ENCODE data around the gene SFTPD. TPM values are rescaled to one million over a fixed set of nuclear protein-coding genes. Genes with fewer than 3 reads are reported as not detected.

SFTPD gene
- total and polyA plus RNA-seq, 8 donors: 1.5 to 5.9 (median 2.1) TPM

GRCh38 chr10:79985481-79986072 lies 36.7 kb upstream of the SFTPD start:
- Histone ChIP-seq H3K4me3 (no peak overlapping the region), H3K36me3 (no peaks in the 10 kb centered on the region), H3K27ac (no peak overlapping the region), H3K4me1 (peaks cover 2 to 11% (median 7%) of the 10 kb centered on the region in 3 donors), H3K27me3 (no peaks in the 10 kb centered on the region), H3K9me3 (no peaks in the 10 kb centered on the region)
- no peak for DNase-seq
- no peak for ATAC-seq
- TF ChIP-seq, protein P1, sequence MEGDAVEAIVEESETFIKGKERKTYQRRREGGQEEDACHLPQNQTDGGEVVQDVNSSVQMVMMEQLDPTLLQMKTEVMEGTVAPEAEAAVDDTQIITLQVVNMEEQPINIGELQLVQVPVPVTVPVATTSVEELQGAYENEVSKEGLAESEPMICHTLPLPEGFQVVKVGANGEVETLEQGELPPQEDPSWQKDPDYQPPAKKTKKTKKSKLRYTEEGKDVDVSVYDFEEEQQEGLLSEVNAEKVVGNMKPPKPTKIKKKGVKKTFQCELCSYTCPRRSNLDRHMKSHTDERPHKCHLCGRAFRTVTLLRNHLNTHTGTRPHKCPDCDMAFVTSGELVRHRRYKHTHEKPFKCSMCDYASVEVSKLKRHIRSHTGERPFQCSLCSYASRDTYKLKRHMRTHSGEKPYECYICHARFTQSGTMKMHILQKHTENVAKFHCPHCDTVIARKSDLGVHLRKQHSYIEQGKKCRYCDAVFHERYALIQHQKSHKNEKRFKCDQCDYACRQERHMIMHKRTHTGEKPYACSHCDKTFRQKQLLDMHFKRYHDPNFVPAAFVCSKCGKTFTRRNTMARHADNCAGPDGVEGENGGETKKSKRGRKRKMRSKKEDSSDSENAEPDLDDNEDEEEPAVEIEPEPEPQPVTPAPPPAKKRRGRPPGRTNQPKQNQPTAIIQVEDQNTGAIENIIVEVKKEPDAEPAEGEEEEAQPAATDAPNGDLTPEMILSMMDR (IDR thresholded peaks at IDR 0.05): no peak
- intact Hi-C loops (cut with DNase I): no loop called here
- 75 to 83% methylated on average over 3 of the region's 3 CpGs for WGBS, 2 donors
- no peak for FAIRE-seq

- H3K9me3 ChIP-seq: no peaks in the 10 kb centered on the region
- H3K36me3 ChIP-seq: no peaks in the 10 kb centered on the region
- no peak for FAIRE-seq
- H3K27me3 ChIP-seq: no peaks in the 10 kb centered on the region
- WGBS, 2 donors: 70 to 74% methylated on average over 9 of the region's 9 CpGs
- intact Hi-C loops (cut with DNase I): no loop called here
- H3K27ac ChIP-seq: no peak overlapping the region
- no peak overlapping the region for H3K4me3 ChIP-seq
- no peak for ATAC-seq
- TF ChIP-seq, protein P1 (IDR thresholded peaks at IDR 0.05): no peak
- DNase-seq: no peak
- H3K4me1 ChIP-seq: peaks cover 8 to 18% (median 8%) of the 10 kb centered on the region in 3 donors
These were observed 35.9 kb upstream of the SFTPD start for GRCh38 chr10:79984851-79985250.

GRCh38 chr10:79983286-79983909 lies 34.5 kb upstream of the SFTPD start:
- no peaks in the 10 kb centered on the region for H3K9me3 ChIP-seq
- WGBS, 2 donors: 70 to 71% methylated on average over 40 of the region's 40 CpGs
- no peaks in the 10 kb centered on the region for H3K27me3 ChIP-seq
- no peak for ATAC-seq
- no peak overlapping the region for H3K27ac ChIP-seq
- DNase-seq: peak in 1 of 6 donors; percentile 71
- no peak overlapping the region for H3K4me3 ChIP-seq
- FAIRE-seq: no peak
- intact Hi-C loops (cut with DNase I): no loop called here
- no peaks in the 10 kb centered on the region for H3K36me3 ChIP-seq
- peaks cover 11 to 26% (median 16%) of the 10 kb centered on the region in 3 donors for H3K4me1 ChIP-seq
- TF ChIP-seq, protein P1 (IDR thresholded peaks at IDR 0.05): no peak

GRCh38 chr10:79982861-79983260 lies 34.0 kb upstream of the SFTPD start:
- H3K4me3 ChIP-seq: no peak overlapping the region
- no peaks in the 10 kb centered on the region for H3K27me3 ChIP-seq
- 59 to 63% methylated on average over 11 of the region's 11 CpGs for WGBS, 2 donors
- peak in 4 of 6 donors; percentile 23 to 42 (median 35) for DNase-seq
- H3K27ac ChIP-seq: peak overlapping the region in 2 of 4 donors; percentile 97 to 98
- ATAC-seq: no peak
- H3K36me3 ChIP-seq: no peaks in the 10 kb centered on the region
- no peak for FAIRE-seq
- TF ChIP-seq, protein P1 (IDR thresholded peaks at IDR 0.05): no peak
- peaks cover 11 to 26% (median 16%) of the 10 kb centered on the region in 3 donors for H3K4me1 ChIP-seq
- H3K9me3 ChIP-seq: no peaks in the 10 kb centered on the region
- intact Hi-C loops (cut with DNase I): no loop called here

- WGBS, 2 donors: 8% methylated on average over 25 of the region's 25 CpGs
- ATAC-seq (no peak), FAIRE-seq (no peak), DNase-seq (peak in 1 of 6 donors; percentile 31)
- Histone ChIP-seq H3K4me3 (peak overlapping the region; percentile 44 to 69 (median 56)), H3K27me3 (no peaks in the 10 kb centered on the region), H3K9me3 (no peaks in the 10 kb centered on the region), H3K4me1 (peaks cover 11 to 26% (median 16%) of the 10 kb centered on the region in 3 donors), H3K36me3 (no peaks in the 10 kb centered on the region), H3K27ac (peak overlapping the region; percentile 86 to 98 (median 97))
- intact Hi-C loops (cut with DNase I): no loop called here
- TF ChIP-seq, protein P1 (IDR thresholded peaks at IDR 0.05): no peak
These were observed 33.5 kb upstream of the SFTPD start for GRCh38 chr10:79982362-79982800.
